GM18508 (cell line): ENCODE measurements around the gene CKS1B.

Experiments
- ATAC-seq: cut with Tn5 transposase; IDR thresholded peaks from one replicate; pipeline ENCODE4 v1.9.1; 2021; ENCODE audit warnings: moderate number of reproducible peaks; ENCODE audit not compliant: insufficient read depth, unreplicated experiment

CKS1B gene

GRCh38 chr1:154945160-154945961 is 29.1 kb upstream of the CKS1B start:
- ATAC-seq, result no peak

GRCh38 chr1:154945962-154946850 is 28.3 kb upstream of the CKS1B start:
- ATAC-seq, result no peak

- no peak for ATAC-seq
Measured at GRCh38 chr1:154948079-154948478, 26.4 kb upstream of the CKS1B start.

GRCh38 chr1:154951901-154952657 is 22.4 kb upstream of the CKS1B start:
- ATAC-seq, result no peak

GRCh38 chr1:154952664-154953063 is 21.8 kb upstream of the CKS1B start:
- no peak for ATAC-seq

GRCh38 chr1:154953611-154954038 is 20.9 kb upstream of the CKS1B start:
- no peak for ATAC-seq

GRCh38 chr1:154954541-154954940 is 19.9 kb upstream of the CKS1B start:
- no peak for ATAC-seq

- ATAC-seq, result no peak
Measured at GRCh38 chr1:154955039-154955717, 19.3 kb upstream of the CKS1B start.

- no peak for ATAC-seq
Measured at GRCh38 chr1:154955718-154956543, 18.6 kb upstream of the CKS1B start, which contains the start of gene PBXIP1. Gene PBXIP1 (minus strand): TSS chr1:154956099. CDS start chr1:154953721, 2,378 bp downstream.

GRCh38 chr1:154956544-154956941 is 17.9 kb upstream of the CKS1B start:
- no peak for ATAC-seq

GRCh38 chr1:154957091-154957657 is 17.3 kb upstream of the CKS1B start:
- no peak for ATAC-seq

- no peak for ATAC-seq
Measured at GRCh38 chr1:154958036-154958435, 16.4 kb upstream of the CKS1B start.

- no peak for ATAC-seq
Measured at GRCh38 chr1:154958681-154959425, 15.6 kb upstream of the CKS1B start.

- ATAC-seq, result no peak
Measured at GRCh38 chr1:154959426-154959780, 15.1 kb upstream of the CKS1B start.

- ATAC-seq, result no peak
Measured at GRCh38 chr1:154960446-154961136, 13.9 kb upstream of the CKS1B start.

GRCh38 chr1:154961207-154962155 is 13.0 kb upstream of the CKS1B start, which contains the start of gene PYGO2:
Gene PYGO2 (minus strand): TSS chr1:154961782. CDS start chr1:154961576, 206 bp downstream.
- ATAC-seq, result no peak
